H9 (cell line): ENCODE measurements around the gene APOBEC2. TPM values are rescaled to one million over a fixed set of nuclear protein-coding genes. Genes with fewer than 3 reads are reported as not detected.

ENCODE experiments used
- DNase-seq: peaks from one replicate; pipeline ENCODE4 v3.0.0-alpha.2; 2017
- H2AFZ ChIP-seq: one replicate; pipeline ENCODE4 v1.6.1; 2013; ENCODE audit warnings: mild to moderate bottlenecking, low read length, control low read depth, moderate library complexity
- H2AK5ac ChIP-seq: 2 replicates; pipeline ENCODE4 v1.6.1; 2013; ENCODE audit warnings: low read length, control low read depth, mixed read lengths; ENCODE audit not compliant: insufficient read length
- H2BK120ac ChIP-seq: one replicate; pipeline ENCODE4 v1.6.1; 2013; ENCODE audit warnings: low read depth, mild to moderate bottlenecking, low read length, control low read depth, inconsistent platforms; ENCODE audit not compliant: poor library complexity, severe bottlenecking
- H2BK12ac ChIP-seq: 2 replicates; pipeline ENCODE4 v1.6.1; 2013; ENCODE audit warnings: low read length, control low read depth, mixed read lengths, low read depth; ENCODE audit not compliant: insufficient read length
- H2BK15ac ChIP-seq: 2 replicates; pipeline ENCODE4 v1.6.1; 2013; ENCODE audit warnings: low read depth, low read length, control low read depth
- H2BK20ac ChIP-seq: one replicate; pipeline ENCODE4 v1.6.1; 2013; ENCODE audit warnings: low read depth, mild to moderate bottlenecking, low read length, control low read depth, inconsistent platforms; ENCODE audit not compliant: poor library complexity, severe bottlenecking
- H2BK5ac ChIP-seq: 2 replicates; pipeline ENCODE4 v1.6.1; 2013; ENCODE audit warnings: low read length, control low read depth, mixed read lengths; ENCODE audit not compliant: insufficient read length
- H3K14ac ChIP-seq: 2 replicates; pipeline ENCODE4 v1.6.1; 2013; ENCODE audit warnings: low read length, control low read depth; ENCODE audit not compliant: insufficient read depth
- H3K18ac ChIP-seq: 2 replicates; pipeline ENCODE4 v1.6.1; 2013; ENCODE audit warnings: low read depth, mild to moderate bottlenecking, mixed read lengths, low read length, control low read depth; ENCODE audit not compliant: insufficient read length
- H3K23ac ChIP-seq: 2 replicates; pipeline ENCODE4 v1.6.1; 2013; ENCODE audit warnings: low read length, control low read depth, mixed read lengths, low read depth; ENCODE audit not compliant: insufficient read length
- H3K23me2 ChIP-seq: 2 replicates; pipeline ENCODE4 v1.6.1; 2013; ENCODE audit warnings: low read depth, mild to moderate bottlenecking, mixed read lengths, low read length, control low read depth; ENCODE audit not compliant: insufficient read length, poor library complexity, severe bottlenecking
- H3K27ac ChIP-seq: 2 replicates; pipeline ENCODE4 v1.5.1; 2013; ENCODE audit warnings: low read length, control low read depth, mixed read lengths, low read depth; ENCODE audit not compliant: insufficient read length
- H3K27me3 ChIP-seq: 2 replicates; pipeline ENCODE4 v1.6.1; 2013; ENCODE audit warnings: low read length, control low read depth, inconsistent platforms; ENCODE audit not compliant: insufficient read depth
- H3K4ac ChIP-seq: 2 replicates; pipeline ENCODE4 v1.6.1; 2013; ENCODE audit warnings: low read depth, mild to moderate bottlenecking, control low read depth, inconsistent platforms, low read length, moderate library complexity
- H3K4me1 ChIP-seq: 2 replicates; pipeline ENCODE4 v1.6.1; 2013; ENCODE audit warnings: low read length, control low read depth, inconsistent platforms; ENCODE audit not compliant: insufficient read depth
- H3K4me2 ChIP-seq: 2 replicates; pipeline ENCODE4 v1.6.1; 2013; ENCODE audit warnings: low read length, control low read depth, mixed read lengths; ENCODE audit not compliant: insufficient read length, insufficient read depth
- H3K56ac ChIP-seq: 2 replicates; pipeline ENCODE4 v1.6.1; 2013; ENCODE audit warnings: low read depth, mild to moderate bottlenecking, mixed read lengths, low read length, control low read depth; ENCODE audit not compliant: insufficient read length
- H3K79me1 ChIP-seq: 2 replicates; pipeline ENCODE4 v1.6.1; 2013; ENCODE audit warnings: low read depth, mild to moderate bottlenecking, moderate library complexity, low read length, control low read depth, inconsistent platforms; ENCODE audit not compliant: insufficient read depth, poor library complexity, severe bottlenecking
- H3K79me2 ChIP-seq: 2 replicates; pipeline ENCODE4 v1.6.1; 2013; ENCODE audit warnings: low read length, control low read depth, inconsistent platforms; ENCODE audit not compliant: insufficient read depth
- H3K9ac ChIP-seq: 2 replicates; pipeline ENCODE4 v1.6.1; 2013; ENCODE audit warnings: low read length, control low read depth, mixed read lengths; ENCODE audit not compliant: insufficient read length; ENCODE audit errors: extremely low read depth
- H3K9me3 ChIP-seq: one replicate; pipeline ENCODE4 v1.6.1; 2013; ENCODE audit warnings: low read depth, low read length, inconsistent platforms; ENCODE audit not compliant: control insufficient read depth
- H3T11ph ChIP-seq: one replicate; pipeline ENCODE4 v1.6.1; 2013; ENCODE audit warnings: mild to moderate bottlenecking, low read length, control low read depth, inconsistent platforms
- H4K20me1 ChIP-seq: one replicate; pipeline ENCODE4 v1.6.1; 2013; ENCODE audit not compliant: control insufficient read depth, insufficient read length, insufficient read depth
- H4K5ac ChIP-seq: 2 replicates; pipeline ENCODE4 v1.6.1; 2013; ENCODE audit warnings: low read depth, mild to moderate bottlenecking, mixed read lengths, low read length, control low read depth; ENCODE audit not compliant: insufficient read length
- H4K8ac ChIP-seq: replicated peaks from 2 replicates; pipeline ENCODE4 v1.6.1; 2013; ENCODE audit warnings: low read length, control low read depth, mixed read lengths, low read depth; ENCODE audit not compliant: insufficient read length
- H4K91ac ChIP-seq: 2 replicates; pipeline ENCODE4 v1.6.1; 2013; ENCODE audit warnings: low read depth, mild to moderate bottlenecking, moderate library complexity, mixed read lengths, low read length, control low read depth; ENCODE audit not compliant: insufficient read length
- H3K27ac Mint-ChIP-seq, 3 experiments: 2 replicates in 2 of 3; 3 replicates in 1 of 3; pipeline ENCODE4 v1.8.0; 2020 to 2021; ENCODE audit warnings: mixed read lengths in 3 of 3, mild to moderate bottlenecking in 1 of 3, moderate library complexity in 1 of 3
- H3K27me3 Mint-ChIP-seq: 2 replicates; pipeline ENCODE4 v1.8.0; 2021; ENCODE audit warnings: low read depth, mild to moderate bottlenecking, moderate library complexity, mixed read lengths
- H3K36me3 Mint-ChIP-seq, 3 experiments: 2 replicates in 2 of 3; 3 replicates in 1 of 3; pipeline ENCODE4 v1.8.0; 2020 to 2021; ENCODE audit warnings: low read depth in 3 of 3, mixed read lengths in 3 of 3; ENCODE audit not compliant: insufficient read depth in 1 of 3
- H3K4me1 Mint-ChIP-seq, 2 experiments: 2 replicates each; pipeline ENCODE4 v1.8.0; 2020; ENCODE audit warnings: mixed read lengths in 2 of 2
- H3K4me3 Mint-ChIP-seq, 2 experiments: 2 replicates in 1 of 2; 3 replicates in 1 of 2; pipeline ENCODE4 v1.8.0; 2020 to 2021; ENCODE audit warnings: mild to moderate bottlenecking in 2 of 2, mixed read lengths in 2 of 2, moderate library complexity in 1 of 2
- H3K9me3 Mint-ChIP-seq, 2 experiments: 2 replicates in 1 of 2; 3 replicates in 1 of 2; pipeline ENCODE4 v1.8.0; 2020; ENCODE audit warnings: mild to moderate bottlenecking in 2 of 2, mixed read lengths in 2 of 2, moderate library complexity in 1 of 2
- CTCF ChIP-seq: fragments of 200-600 bp; sonication (generic); conservative IDR thresholded peaks from 3 replicates; pipeline ENCODE4 v1.8.0; 2021; ENCODE audit warnings: antibody characterized with exemption, mild to moderate bottlenecking
- whole genome bisulfite sequencing: extraction: QIAGEN DNeasy Blood & Tissue Kit; methylation state at CpG from one replicate; pipeline ENCODE4 v1.1.7; 2013; ENCODE audit warnings: missing lambda C conversion rate, low lambda C conversion rate, mixed read lengths; ENCODE audit not compliant: insufficient read length; ENCODE audit errors: extremely low coverage; 5-methylcytosine and 5-hydroxymethylcytosine counted together
- total RNA-seq: library from RNA; stranded (reverse); gene quantifications from 2 replicates; pipeline ENCODE4 v1.2.1, GENCODE V29; 2021

APOBEC2 gene
- total RNA-seq, 1 experiment from 2014 or later: not detected

GRCh38 chr6:41058783-41059181 lies 5.8 kb downstream of the APOBEC2 start:
- Mint-ChIP-seq H3K9me3 (no peaks in the 10 kb centered on the region), H3K27me3 (no peaks in the 10 kb centered on the region), H3K36me3 (peaks cover 0 to 11% (median 0%) of the 10 kb centered on the region in 3 experiments; a peak in 3 of 7 replicates), H3K4me1 (peaks cover 13 to 15% of the 10 kb centered on the region in 2 experiments), H3K4me3 (no peak overlapping the region), H3K27ac (no peak overlapping the region)
- no peak overlapping the region for H3K4ac ChIP-seq
- H4K20me1 ChIP-seq: no peaks in the 10 kb centered on the region
- H3K27ac ChIP-seq: no peak overlapping the region
- no peak overlapping the region for H3K23ac ChIP-seq
- H3T11ph ChIP-seq: no peak overlapping the region
- H3K14ac ChIP-seq: no peak overlapping the region
- H4K8ac ChIP-seq: no peak overlapping the region
- no peaks in the 10 kb centered on the region for H3K79me2 ChIP-seq
- no CpG with 5 or more reads among the region's 2 CpGs for WGBS
- no peak for DNase-seq
- H2AFZ ChIP-seq: no peak overlapping the region
- no peak overlapping the region for H2BK5ac ChIP-seq
- no peak overlapping the region for H3K4me2 ChIP-seq
- H2BK15ac ChIP-seq: no peak overlapping the region
- H2AK5ac ChIP-seq: no peak overlapping the region
- no peaks in the 10 kb centered on the region for H3K23me2 ChIP-seq
- no peak overlapping the region for H3K56ac ChIP-seq
- no peak overlapping the region for H3K18ac ChIP-seq
- no peaks in the 10 kb centered on the region for H3K9me3 ChIP-seq
- no peak for TF ChIP-seq CTCF
- H4K5ac ChIP-seq: no peak overlapping the region
- no peak overlapping the region for H4K91ac ChIP-seq
- H3K4me1 ChIP-seq: 0 out of 2 replicates have a peak, but pooled peaks cover 5% of the 10 kb centered on the region
- H3K27me3 ChIP-seq: no peaks in the 10 kb centered on the region
- no peaks in the 10 kb centered on the region for H3K79me1 ChIP-seq
- H3K9ac ChIP-seq: no peak overlapping the region
- no peak overlapping the region for H2BK20ac ChIP-seq
- no peak overlapping the region for H2BK12ac ChIP-seq
- no peak overlapping the region for H2BK120ac ChIP-seq
